GM21526 (cell line): ENCODE data around the gene MCF2L2.
"Not testable (repeated sequence)": the region's sequence is repeated elsewhere in the genome, so short reads cannot be mapped to it uniquely, and the experiment has no call there.

Experiments
- ATAC-seq: cut with Tn5 transposase; IDR thresholded peaks from one replicate; pipeline ENCODE4 v1.9.1; 2021; ENCODE audit warnings: moderate library complexity; ENCODE audit not compliant: unreplicated experiment, low FRiP score

Gene MCF2L2

GRCh38 chr3:183447206-183448001 is 19.0 kb upstream of the MCF2L2 start:
- peak; percentile 88 for ATAC-seq

GRCh38 chr3:183446838-183447205 is 18.4 kb upstream of the MCF2L2 start:
- ATAC-seq: no peak

GRCh38 chr3:183444748-183445147 is 16.3 kb upstream of the MCF2L2 start:
- ATAC-seq: no peak

GRCh38 chr3:183443395-183444385 is 15.3 kb upstream of the MCF2L2 start:
- no peak for ATAC-seq

- ATAC-seq: no peak
Measured at GRCh38 chr3:183442994-183443393, 14.6 kb upstream of the MCF2L2 start.

GRCh38 chr3:183440521-183440920 is 12.1 kb upstream of the MCF2L2 start:
- not testable (repeated sequence) for ATAC-seq

- no peak for ATAC-seq
Measured at GRCh38 chr3:183439515-183439914, 11.1 kb upstream of the MCF2L2 start.

GRCh38 chr3:183438735-183439134 is 10.3 kb upstream of the MCF2L2 start:
- ATAC-seq: no peak

- ATAC-seq: no peak
Measured at GRCh38 chr3:183437666-183438564, 9.5 kb upstream of the MCF2L2 start.

- ATAC-seq: no peak
Measured at GRCh38 chr3:183437061-183437460, 8.6 kb upstream of the MCF2L2 start.

GRCh38 chr3:183435661-183436060 is 7.2 kb upstream of the MCF2L2 start:
- ATAC-seq: peak; percentile 80

- no peak for ATAC-seq
Measured at GRCh38 chr3:183434992-183435391, 6.6 kb upstream of the MCF2L2 start.

- no peak for ATAC-seq
Measured at GRCh38 chr3:183434503-183434902, 6.1 kb upstream of the MCF2L2 start.

GRCh38 chr3:183430325-183430957 is 2.0 kb upstream of the MCF2L2 start:
- no peak for ATAC-seq

- ATAC-seq: peak; percentile 42
Measured at GRCh38 chr3:183427876-183428446, 458 bp downstream of the MCF2L2 start.

- no peak for ATAC-seq
Measured at GRCh38 chr3:183427196-183427875, 1.1 kb downstream of the MCF2L2 start.

GRCh38 chr3:183418807-183419206 is 9.6 kb downstream of the MCF2L2 start:
- not testable (repeated sequence) for ATAC-seq

GRCh38 chr3:183411216-183411922 is 17.1 kb downstream of the MCF2L2 start:
- no peak for ATAC-seq
